Psoas muscle (tissue), 8 donors: Measurements from ENCODE around the gene CTSV. TPM values are rescaled to one million over a fixed set of nuclear protein-coding genes. Genes with fewer than 3 reads are reported as not detected.
"Not testable (repeated sequence)": the region's sequence is repeated elsewhere in the genome, so short reads cannot be mapped to it uniquely, and the experiment has no call there.

Source experiments
- ATAC-seq, 4 donors: fragments of 200-7000 bp; cut with Tn5 transposase; one replicate each; pipeline ENCODE4 v1.9.1; 2020; ENCODE audit warnings: moderate library complexity in 3 of 4, mild to moderate bottlenecking in 2 of 4
- DNase-seq, 2 donors: peaks; one replicate each; pipeline ENCODE4 v3.0.0-alpha.2; 2020
- H3K27ac ChIP-seq: fragments of 200-600 bp; one replicate; pipeline ENCODE4 v1.8.0; 2022
- H3K27me3 ChIP-seq, 3 donors: fragments of 200-600 bp in 1 of 3; one replicate each; pipeline versions ENCODE4 v1.6.1 to v1.8.0; 2013 to 2022; ENCODE audit warnings: low read length in 2 of 3, mild to moderate bottlenecking in 2 of 3, moderate library complexity in 1 of 3; ENCODE audit not compliant: insufficient read depth in 3 of 3
- H3K36me3 ChIP-seq, 2 donors: fragments of 200-600 bp in 1 of 2; one replicate each; pipeline versions ENCODE4 v1.6.1 to v1.8.0; 2013 to 2022; ENCODE audit warnings: low read depth in 1 of 2, mild to moderate bottlenecking in 1 of 2, moderate library complexity in 1 of 2; ENCODE audit not compliant: insufficient read depth in 1 of 2
- H3K4me1 ChIP-seq: fragments of 200-600 bp; one replicate; pipeline ENCODE4 v1.8.0; 2022
- H3K4me3 ChIP-seq: fragments of 200-600 bp; one replicate; pipeline ENCODE4 v1.8.0; 2022; ENCODE audit warnings: mild to moderate bottlenecking
- H3K9me3 ChIP-seq: fragments of 200-600 bp; one replicate; pipeline ENCODE4 v1.8.0; 2022
- WGBS, 3 donors: extraction: QIAGEN DNeasy Blood & Tissue Kit; methylation state at CpG; one replicate each; pipeline versions ENCODE4 v1.1.6 to v1.1.7; 2013; 5-methylcytosine and 5-hydroxymethylcytosine counted together
- intact Hi-C, 2 donors: fragments of 100-400 bp; cut with DNase I; formaldehyde crosslinking; loops; one replicate each; pipeline versions ENCODE4 v1.11.0 to v1.14.2; 2022
- polyA plus RNA-seq, 3 donors: library from polyadenylated mRNA; stranded (reverse); fragments of 200-250 nt; gene quantifications; one replicate each; pipeline ENCODE4 v1.2.3, GENCODE V29; 2013
- total RNA-seq, 4 donors: library from RNA; stranded (reverse); fragmentation: NEBNext Ultra II Directional in 2 of 4; extraction: Animal tissue kit (Norgen Biotek cat#: 25700) in 2 of 4; gene quantifications; one replicate each; pipeline versions ENCODE4 v1.2.1 to v1.2.4, GENCODE V29; 2021 to 2023
- TF ChIP-seq, protein P1 (sequence below): fragments of 200-600 bp; IDR thresholded peaks from one replicate; pipeline ENCODE4 v1.8.0; 2022; ENCODE audit warnings: antibody characterized with exemption
- donor health status: healthy with polysubstance abuse.
- donor health status: DM: no; HTN: no; CAD: no; lungs with moderate emphysema.
- donor health status: Bipolar disorder and iron deficiency.
- donor health status: healthy.
- donor health status: DM: yes; HTN: yes; CAD: no.
- donor health status: DM: no; HTN: no; CAD: no.
- donor health status: DM: no; HTN: no; CAD: no.
- donor health status: DM: yes; HTN: yes; CAD: no.

The CTSV gene
- total and polyA plus RNA-seq, 7 donors, result 0.17 to 1.8 (median 0.39) TPM; not detected in 1

DNA sequence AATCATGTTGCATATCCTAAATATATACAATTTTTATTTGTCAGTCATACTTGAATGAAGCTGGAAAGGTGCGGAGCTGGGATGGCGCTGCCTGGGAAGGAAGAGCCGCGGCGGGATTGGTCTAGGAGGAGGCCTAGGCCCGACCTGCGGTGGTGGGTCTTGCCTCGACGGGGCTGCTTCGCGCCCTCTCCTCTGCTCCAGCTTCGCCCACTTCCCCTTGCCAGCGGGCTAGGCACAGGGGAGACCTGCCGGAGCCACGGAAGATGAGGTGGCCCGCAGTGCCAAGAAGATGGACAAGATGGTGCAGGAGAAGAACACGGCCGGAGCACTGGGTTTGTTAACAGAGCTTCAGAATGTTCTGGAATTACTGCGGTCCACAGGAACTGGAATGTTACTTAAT lies 28.5 kb upstream of the CTSV start:
- no peak overlapping the region for H3K27ac ChIP-seq
- H3K9me3 ChIP-seq, result no peaks in the 10 kb centered on the region
- intact Hi-C loops, result no loop called here
- ATAC-seq (no peak), DNase-seq (no peak)
- 91 to 95% (median 93%) methylated on average over 19 of the region's 19 CpGs for WGBS, 3 donors
- no peaks in the 10 kb centered on the region for H3K36me3 ChIP-seq
- H3K4me1 ChIP-seq, result no peaks in the 10 kb centered on the region
- no peak overlapping the region for H3K4me3 ChIP-seq
- TF ChIP-seq, protein P1, sequence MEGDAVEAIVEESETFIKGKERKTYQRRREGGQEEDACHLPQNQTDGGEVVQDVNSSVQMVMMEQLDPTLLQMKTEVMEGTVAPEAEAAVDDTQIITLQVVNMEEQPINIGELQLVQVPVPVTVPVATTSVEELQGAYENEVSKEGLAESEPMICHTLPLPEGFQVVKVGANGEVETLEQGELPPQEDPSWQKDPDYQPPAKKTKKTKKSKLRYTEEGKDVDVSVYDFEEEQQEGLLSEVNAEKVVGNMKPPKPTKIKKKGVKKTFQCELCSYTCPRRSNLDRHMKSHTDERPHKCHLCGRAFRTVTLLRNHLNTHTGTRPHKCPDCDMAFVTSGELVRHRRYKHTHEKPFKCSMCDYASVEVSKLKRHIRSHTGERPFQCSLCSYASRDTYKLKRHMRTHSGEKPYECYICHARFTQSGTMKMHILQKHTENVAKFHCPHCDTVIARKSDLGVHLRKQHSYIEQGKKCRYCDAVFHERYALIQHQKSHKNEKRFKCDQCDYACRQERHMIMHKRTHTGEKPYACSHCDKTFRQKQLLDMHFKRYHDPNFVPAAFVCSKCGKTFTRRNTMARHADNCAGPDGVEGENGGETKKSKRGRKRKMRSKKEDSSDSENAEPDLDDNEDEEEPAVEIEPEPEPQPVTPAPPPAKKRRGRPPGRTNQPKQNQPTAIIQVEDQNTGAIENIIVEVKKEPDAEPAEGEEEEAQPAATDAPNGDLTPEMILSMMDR, result no peak
- H3K27me3 ChIP-seq, result peaks cover 0 to 6% (median 0%) of the 10 kb centered on the region in 3 donors

DNA sequence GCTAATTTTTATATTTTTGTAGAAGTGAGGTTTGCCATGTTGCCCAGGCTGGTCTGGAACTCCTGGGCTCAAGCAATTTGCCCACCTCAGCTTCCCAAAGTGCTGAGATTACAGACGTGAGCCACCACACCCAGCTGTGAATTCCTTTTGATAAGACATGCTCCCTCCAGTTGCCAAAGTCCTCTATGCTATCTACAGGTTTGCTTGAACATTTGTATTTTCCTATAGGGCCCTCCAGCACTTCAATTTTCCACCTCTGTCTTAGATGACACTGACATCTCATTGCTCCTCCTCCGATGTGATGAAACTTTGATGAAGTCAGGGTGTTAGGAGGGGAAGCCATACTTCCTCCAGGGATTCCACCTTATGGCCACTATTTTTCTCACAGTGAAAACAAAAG lies 25.2 kb upstream of the CTSV start:
- 43 to 58% (median 49%) methylated on average over 2 of the region's 2 CpGs for WGBS, 3 donors

DNA sequence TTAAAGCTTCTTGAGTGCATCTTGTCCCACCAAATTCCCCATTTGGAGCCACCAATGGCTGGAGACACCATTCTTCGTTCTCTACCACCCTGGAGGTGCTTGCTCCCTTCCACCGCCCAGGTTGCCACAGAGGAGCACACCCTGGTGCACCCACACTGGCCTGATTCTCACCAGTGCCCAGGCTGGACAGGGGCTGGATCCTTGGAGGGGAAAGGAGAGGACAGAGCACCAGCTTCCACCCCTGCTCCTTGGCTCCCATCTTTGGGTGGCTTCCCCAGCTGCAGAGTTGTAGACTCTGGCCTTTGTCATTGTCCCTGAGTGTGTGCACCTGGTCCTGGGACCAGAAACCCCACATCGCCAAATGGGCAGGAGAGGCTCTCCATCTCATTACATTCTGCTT lies 21.9 kb upstream of the CTSV start:
- Histone ChIP-seq H3K4me3 (no peak overlapping the region), H3K27ac (no peak overlapping the region), H3K27me3 (no peaks in the 10 kb centered on the region), H3K9me3 (no peaks in the 10 kb centered on the region), H3K4me1 (no peaks in the 10 kb centered on the region), H3K36me3 (no peaks in the 10 kb centered on the region)
- WGBS, 3 donors, result 85 to 87% (median 87%) methylated on average over 3 of the region's 3 CpGs
- TF ChIP-seq, protein P1, result no peak
- intact Hi-C loops, result no loop called here
- DNase-seq (no peak), ATAC-seq (no peak)

More for the DNA sequence above, 25.2 kb upstream of the CTSV start:
- Histone ChIP-seq H3K4me1 (no peaks in the 10 kb centered on the region), H3K36me3 (no peaks in the 10 kb centered on the region), H3K9me3 (no peaks in the 10 kb centered on the region), H3K27me3 (no peaks in the 10 kb centered on the region), H3K27ac (no peak overlapping the region), H3K4me3 (no peak overlapping the region)
- TF ChIP-seq, protein P1, result no peak
- no peak for DNase-seq
- intact Hi-C loops, result no loop called here
- ATAC-seq, result no peak

DNA sequence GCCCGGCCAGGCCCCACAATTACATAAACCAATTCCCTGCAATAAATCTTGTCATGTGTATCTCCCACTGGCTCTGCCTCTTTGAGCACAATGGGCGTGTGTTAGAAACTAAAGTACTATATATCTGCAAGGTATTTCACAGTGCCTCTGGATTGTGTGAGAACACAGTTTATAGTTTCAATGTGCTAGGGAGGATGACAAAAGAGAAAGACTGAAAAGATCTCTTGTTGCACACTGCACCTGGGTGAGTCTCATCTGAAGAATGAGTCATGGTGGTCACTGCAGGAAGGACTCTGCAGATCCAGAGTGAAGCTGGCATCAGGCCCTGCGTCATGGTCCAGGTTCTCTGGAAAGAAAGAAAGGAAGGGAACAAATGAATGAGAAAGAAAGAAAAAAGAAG lies 20.7 kb upstream of the CTSV start:
- TF ChIP-seq, protein P1, result no peak
- no peak overlapping the region for H3K4me3 ChIP-seq
- H3K4me1 ChIP-seq, result no peaks in the 10 kb centered on the region
- no peak for ATAC-seq
- no peaks in the 10 kb centered on the region for H3K9me3 ChIP-seq
- no peaks in the 10 kb centered on the region for H3K27me3 ChIP-seq
- WGBS, 3 donors, result 60 to 70% (median 67%) methylated on average over 3 of the region's 3 CpGs
- DNase-seq, result no peak
- no peak overlapping the region for H3K27ac ChIP-seq
- intact Hi-C loops, result no loop called here
- H3K36me3 ChIP-seq, result no peaks in the 10 kb centered on the region

DNA sequence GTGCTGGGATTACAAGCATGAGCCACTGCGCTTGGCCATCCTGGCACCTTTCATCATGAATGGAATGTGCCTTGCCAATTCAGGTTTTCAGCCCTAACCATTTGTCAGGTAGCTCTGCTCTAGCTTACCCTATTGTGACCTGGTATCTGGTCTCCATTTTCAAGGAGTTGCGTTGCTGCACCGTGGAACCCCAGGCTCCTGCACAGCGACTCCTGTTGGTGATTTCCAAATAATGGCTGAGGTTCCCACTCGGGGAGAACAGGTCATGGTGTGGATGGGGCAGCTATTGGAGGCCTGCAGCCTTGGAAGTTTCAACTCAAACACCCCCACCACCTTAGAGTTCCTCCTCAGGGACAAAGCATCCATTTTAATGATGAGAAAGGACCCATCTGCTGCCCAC lies 18.7 kb upstream of the CTSV start:
- Histone ChIP-seq H3K4me3 (no peak overlapping the region), H3K27ac (no peak overlapping the region), H3K4me1 (no peaks in the 10 kb centered on the region), H3K9me3 (no peaks in the 10 kb centered on the region), H3K36me3 (no peaks in the 10 kb centered on the region), H3K27me3 (peaks cover 0 to 8% (median 3%) of the 10 kb centered on the region in 3 donors)
- DNase-seq (no peak), ATAC-seq (no peak)
- WGBS, 3 donors, result 86 to 90% (median 88%) methylated on average over 5 of the region's 5 CpGs
- intact Hi-C loops, result no loop called here
- TF ChIP-seq, protein P1, result no peak

DNA sequence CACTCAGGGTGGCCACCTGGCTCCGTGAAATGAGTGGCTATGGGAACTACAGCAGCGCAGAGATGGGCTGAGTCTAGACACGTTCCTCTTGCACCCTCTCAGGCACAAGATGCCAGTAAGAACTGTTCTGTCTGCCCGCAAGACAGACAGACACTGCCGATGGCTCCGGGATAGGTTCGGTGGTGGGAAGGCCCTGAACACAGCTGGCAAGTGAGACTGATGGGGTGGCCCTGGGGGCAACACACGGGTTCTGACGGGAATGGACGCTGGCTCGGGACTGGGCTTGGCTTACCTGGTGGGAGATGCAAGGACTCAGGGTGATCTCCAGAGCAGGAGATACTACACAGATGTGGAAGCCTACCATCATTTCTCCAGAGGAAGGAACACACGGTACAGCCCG lies 16.9 kb upstream of the CTSV start:
- H3K36me3 ChIP-seq, H3K4me3 ChIP-seq, H3K9me3 ChIP-seq, H3K4me1 ChIP-seq, ATAC-seq, intact Hi-C loops, DNase-seq, H3K27me3 ChIP-seq, H3K27ac ChIP-seq: not testable (repeated sequence)
- 81 to 92% (median 89%) methylated on average over 9 to 11 of the region's 13 CpGs for WGBS, 3 donors
